ENCODE results near the gene CD38.

The CD38 gene

GRCh38 chr4:15765391-15765790, 12.7 kb upstream of the CD38 start:
- no peak for DNase-seq

GRCh38 chr4:15765910-15766697, 12.0 kb upstream of the CD38 start:
- DNase-seq, result no peak

- DNase-seq, result no peak
These were observed 11.3 kb upstream of the CD38 start for GRCh38 chr4:15766821-15767220.

GRCh38 chr4:15769202-15769601, 8.9 kb upstream of the CD38 start:
- no peak for DNase-seq

GRCh38 chr4:15771216-15772058, 6.7 kb upstream of the CD38 start:
- DNase-seq, result no peak

- no peak for DNase-seq
These were observed 4.1 kb upstream of the CD38 start for GRCh38 chr4:15774020-15774420.

GRCh38 chr4:15776871-15777648, 1.1 kb upstream of the CD38 start:
- DNase-seq, result peak; percentile 59

GRCh38 chr4:15777697-15778288, 335 bp upstream of the CD38 start:
- no peak for DNase-seq

GRCh38 chr4:15779306-15779705, 1.2 kb downstream of the CD38 start:
- peak; percentile 8 for DNase-seq

GRCh38 chr4:15779809-15780208, 1.7 kb downstream of the CD38 start:
- no peak for DNase-seq

GRCh38 chr4:15781427-15782095, 3.4 kb downstream of the CD38 start:
- no peak for DNase-seq

- no peak for DNase-seq
These were observed 5.5 kb downstream of the CD38 start for GRCh38 chr4:15783676-15784075.

- no peak for DNase-seq
These were observed 7.0 kb downstream of the CD38 start for GRCh38 chr4:15784959-15785634.

GRCh38 chr4:15786743-15787142, 8.6 kb downstream of the CD38 start:
- no peak for DNase-seq

- peak; percentile 39 for DNase-seq
These were observed 14.8 kb downstream of the CD38 start for GRCh38 chr4:15792974-15793373.

GRCh38 chr4:15793506-15794363, 15.6 kb downstream of the CD38 start:
- DNase-seq, result peak; percentile 88

GRCh38 chr4:15794426-15794825, 16.3 kb downstream of the CD38 start:
- DNase-seq, result no peak

- DNase-seq, result no peak
These were observed 16.8 kb downstream of the CD38 start for GRCh38 chr4:15794905-15795304.

- DNase-seq, result no peak
These were observed 19.2 kb downstream of the CD38 start for GRCh38 chr4:15797320-15797719.

- no peak for DNase-seq
These were observed 21.0 kb downstream of the CD38 start for GRCh38 chr4:15799141-15799540.

GRCh38 chr4:15799701-15800100, 21.6 kb downstream of the CD38 start:
- DNase-seq, result no peak
